ENCODE measurements around the gene LRRC75A.

- TF ChIP-seq, protein P1, sequence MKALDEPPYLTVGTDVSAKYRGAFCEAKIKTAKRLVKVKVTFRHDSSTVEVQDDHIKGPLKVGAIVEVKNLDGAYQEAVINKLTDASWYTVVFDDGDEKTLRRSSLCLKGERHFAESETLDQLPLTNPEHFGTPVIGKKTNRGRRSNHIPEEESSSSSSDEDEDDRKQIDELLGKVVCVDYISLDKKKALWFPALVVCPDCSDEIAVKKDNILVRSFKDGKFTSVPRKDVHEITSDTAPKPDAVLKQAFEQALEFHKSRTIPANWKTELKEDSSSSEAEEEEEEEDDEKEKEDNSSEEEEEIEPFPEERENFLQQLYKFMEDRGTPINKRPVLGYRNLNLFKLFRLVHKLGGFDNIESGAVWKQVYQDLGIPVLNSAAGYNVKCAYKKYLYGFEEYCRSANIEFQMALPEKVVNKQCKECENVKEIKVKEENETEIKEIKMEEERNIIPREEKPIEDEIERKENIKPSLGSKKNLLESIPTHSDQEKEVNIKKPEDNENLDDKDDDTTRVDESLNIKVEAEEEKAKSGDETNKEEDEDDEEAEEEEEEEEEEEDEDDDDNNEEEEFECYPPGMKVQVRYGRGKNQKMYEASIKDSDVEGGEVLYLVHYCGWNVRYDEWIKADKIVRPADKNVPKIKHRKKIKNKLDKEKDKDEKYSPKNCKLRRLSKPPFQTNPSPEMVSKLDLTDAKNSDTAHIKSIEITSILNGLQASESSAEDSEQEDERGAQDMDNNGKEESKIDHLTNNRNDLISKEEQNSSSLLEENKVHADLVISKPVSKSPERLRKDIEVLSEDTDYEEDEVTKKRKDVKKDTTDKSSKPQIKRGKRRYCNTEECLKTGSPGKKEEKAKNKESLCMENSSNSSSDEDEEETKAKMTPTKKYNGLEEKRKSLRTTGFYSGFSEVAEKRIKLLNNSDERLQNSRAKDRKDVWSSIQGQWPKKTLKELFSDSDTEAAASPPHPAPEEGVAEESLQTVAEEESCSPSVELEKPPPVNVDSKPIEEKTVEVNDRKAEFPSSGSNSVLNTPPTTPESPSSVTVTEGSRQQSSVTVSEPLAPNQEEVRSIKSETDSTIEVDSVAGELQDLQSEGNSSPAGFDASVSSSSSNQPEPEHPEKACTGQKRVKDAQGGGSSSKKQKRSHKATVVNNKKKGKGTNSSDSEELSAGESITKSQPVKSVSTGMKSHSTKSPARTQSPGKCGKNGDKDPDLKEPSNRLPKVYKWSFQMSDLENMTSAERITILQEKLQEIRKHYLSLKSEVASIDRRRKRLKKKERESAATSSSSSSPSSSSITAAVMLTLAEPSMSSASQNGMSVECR (CRISPR knock-in tag; IDR thresholded peaks at IDR 0.05; ENCODE audit: borderline replicate concordance): no peak
- TF ChIP-seq NR1H2 (CRISPR knock-in tag; IDR thresholded peaks at IDR 0.05) (no peak), USF2 (CRISPR knock-in tag; IDR thresholded peaks at IDR 0.05) (no peak), FOXP1 (CRISPR knock-in tag; IDR thresholded peaks at IDR 0.05; ENCODE audit: borderline replicate concordance) (no peak), CTCF (IDR thresholded peaks at IDR 0.05) (no peak), GABPB1 (CRISPR knock-in tag; IDR thresholded peaks at IDR 0.05) (no peak), TCF7 (CRISPR knock-in tag; IDR thresholded peaks at IDR 0.05; ENCODE audit: low read depth) (no peak)
Measured at GRCh38 chr17:16466407-16466806, 25.6 kb downstream of the LRRC75A start.
